OCI-LY7 (cell line): ENCODE measurements around the gene TPST2. TPM values are rescaled to one million over a fixed set of nuclear protein-coding genes. Genes with fewer than 3 reads are reported as not detected.

ENCODE experiments used
- BruUV-seq: library from RNA; stranded (reverse); fragments of 400-500 nt; replicated peaks from 2 replicates; lab custom pipeline; 2021; lab: Mats Ljungman, UMichigan
- CTCF ChIA-PET: fragments of 300-600 bp; sonication (Branson Sonifier 250); formaldehyde crosslinking; loops from one replicate; lab custom pipeline; 2022; ENCODE audit warnings: antibody characterized with exemption; ENCODE audit not compliant: unreplicated experiment; lab: Charles Lee
- POLR2A ChIA-PET: fragments of 300-600 bp; sonication (Branson Sonifier 250); formaldehyde crosslinking; loops from one replicate; lab custom pipeline; 2022; ENCODE audit warnings: antibody characterized with exemption; lab: Charles Lee
- DNase-seq: peaks from one replicate; pipeline ENCODE4 v3.0.0-alpha.2; 2015; ENCODE audit warnings: low spot score
- H2AFZ ChIP-seq: fragments of 200-600 bp; sonication (generic), shearing (Covaris generic); 2 replicates; pipeline ENCODE4 v1.6.1; 2014; ENCODE audit warnings: mild to moderate bottlenecking, antibody characterized with exemption, low read length, moderate library complexity
- H3K27ac ChIP-seq: fragments of 200-600 bp; sonication (generic); 2 replicates; pipeline ENCODE4 v1.5.1; 2014; ENCODE audit warnings: mixed run types, low read depth, mild to moderate bottlenecking, moderate library complexity, low read length, inconsistent platforms; ENCODE audit not compliant: poor library complexity, severe bottlenecking
- H3K36me3 ChIP-seq: fragments of 200-600 bp; sonication (generic); 2 replicates; pipeline ENCODE4 v1.6.1; 2014; ENCODE audit warnings: mild to moderate bottlenecking, antibody characterized with exemption, low read length, moderate library complexity, mixed read lengths; ENCODE audit not compliant: insufficient read depth
- H3K4me1 ChIP-seq: fragments of 200-600 bp; sonication (generic); 2 replicates; pipeline ENCODE4 v1.5.1; 2014; ENCODE audit warnings: mild to moderate bottlenecking, low read length; ENCODE audit not compliant: insufficient read depth, poor library complexity, severe bottlenecking
- H3K4me2 ChIP-seq: fragments of 200-600 bp; sonication (generic); 2 replicates; pipeline ENCODE4 v1.6.1; 2014; ENCODE audit warnings: mild to moderate bottlenecking, low read length
- H3K4me3 ChIP-seq: fragments of 200-600 bp; sonication (generic); 2 replicates; pipeline ENCODE4 v1.5.1; 2014; ENCODE audit warnings: mild to moderate bottlenecking, low read depth, low read length; ENCODE audit not compliant: poor library complexity, severe bottlenecking
- H3K79me2 ChIP-seq: fragments of 200-600 bp; sonication (generic); 2 replicates; pipeline ENCODE4 v1.6.1; 2016; ENCODE audit warnings: low read depth, mild to moderate bottlenecking, low read length, moderate library complexity, mixed read lengths; ENCODE audit not compliant: insufficient read depth
- H3K9me2 ChIP-seq: fragments of 200-600 bp; sonication (generic); 2 replicates; pipeline ENCODE4 v1.6.1; 2016; ENCODE audit warnings: mild to moderate bottlenecking, low read length, mixed read lengths; ENCODE audit not compliant: insufficient read depth
- H3K9me3 ChIP-seq: fragments of 200-600 bp; sonication (generic); 2 replicates; pipeline ENCODE4 v1.6.1; 2014; ENCODE audit warnings: mild to moderate bottlenecking, mixed run types, low read length, mixed read lengths
- H4K20me1 ChIP-seq: fragments of 200-600 bp; sonication (generic); 2 replicates; pipeline ENCODE4 v1.6.1; 2014; ENCODE audit warnings: mild to moderate bottlenecking, antibody characterized with exemption, low read length, moderate library complexity, mixed read lengths; ENCODE audit not compliant: insufficient read depth
- CTCF ChIP-seq: fragments of 200-600 bp; sonication (generic); conservative IDR thresholded peaks from 2 replicates; pipeline ENCODE4 v1.5.1; 2014; ENCODE audit warnings: mild to moderate bottlenecking, antibody characterized with exemption, low read length, moderate library complexity, mixed read lengths
- EZH2phosphoT487 ChIP-seq: fragments of 200-600 bp; sonication (generic); IDR thresholded peaks from 2 replicates; pipeline ENCODE4 v1.6.1; 2018; ENCODE audit warnings: low read depth, borderline replicate concordance, mild to moderate bottlenecking, mixed run types, antibody characterized with exemption, low read length, moderate library complexity, mixed read lengths
- intact Hi-C: fragments of 100-400 bp; cut with micrococcal nuclease; formaldehyde crosslinking; loops from one replicate; pipeline ENCODE4 v1.10.0; 2022; ENCODE audit not compliant: unreplicated experiment
- total RNA-seq, 2 experiments: library from RNA; depleted of rRNA in 1 of 2; stranded (reverse); fragments of >200 nt in 1 of 2; shearing (Covaris generic) in 1 of 2; gene quantifications; 2 replicates each; pipeline ENCODE4 v1.2.3, GENCODE V29; 2014 to 2022

TPST2 gene
- total RNA-seq, 2 experiments from 2014 or later, result 12.5 to 19.1 TPM

DNA sequence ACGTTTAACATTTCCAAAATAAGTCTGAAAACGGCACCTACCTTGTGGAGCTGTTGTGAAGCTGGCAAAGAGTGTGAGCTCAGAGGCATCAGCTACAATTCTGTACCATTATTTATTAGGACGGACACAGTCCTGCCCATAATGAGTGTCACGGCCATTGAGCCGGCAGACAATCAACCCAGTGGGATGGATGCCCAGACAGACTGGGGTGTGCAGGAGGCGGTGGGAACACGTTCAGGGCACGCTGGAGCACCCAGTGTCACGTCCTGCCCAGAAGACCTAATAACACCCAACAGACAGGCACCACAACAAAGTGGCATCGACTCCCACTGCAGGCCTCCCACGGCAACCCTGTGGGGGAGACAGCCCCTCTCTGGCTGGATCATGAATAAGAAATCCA is 34.5 kb downstream of the TPST2 start:
- no peaks in the 10 kb centered on the region for H3K9me2 ChIP-seq
- TF ChIP-seq EZH2phosphoT487, result no peak
- no peak for TF ChIP-seq CTCF
- no peak overlapping the region for H3K27ac ChIP-seq
- H3K4me2 ChIP-seq, result peak overlapping the region; percentile 7; the same call in 1 of the 2 replicates
- no peak overlapping the region for H2AFZ ChIP-seq
- H3K4me3 ChIP-seq, result no peak overlapping the region
- no peak for DNase-seq
- no peaks in the 10 kb centered on the region for H3K79me2 ChIP-seq
- H3K36me3 ChIP-seq, result no peaks in the 10 kb centered on the region
- intact Hi-C loops, result no loop called here
- no peaks in the 10 kb centered on the region for H3K9me3 ChIP-seq
- POLR2A ChIA-PET, result interaction anchor here (0.6 to 1.9 kb wide), 3 partner anchors 12 to 52 kb away, joined by 3 to 11 read pairs (median 5); no protein-coding TSS in a partner anchor
- CTCF ChIA-PET, result no interaction called here
- no peaks in the 10 kb centered on the region for H4K20me1 ChIP-seq
- H3K4me1 ChIP-seq, result peaks cover 34% of the 10 kb centered on the region
- no TSS peak for BruUV-seq

DNA sequence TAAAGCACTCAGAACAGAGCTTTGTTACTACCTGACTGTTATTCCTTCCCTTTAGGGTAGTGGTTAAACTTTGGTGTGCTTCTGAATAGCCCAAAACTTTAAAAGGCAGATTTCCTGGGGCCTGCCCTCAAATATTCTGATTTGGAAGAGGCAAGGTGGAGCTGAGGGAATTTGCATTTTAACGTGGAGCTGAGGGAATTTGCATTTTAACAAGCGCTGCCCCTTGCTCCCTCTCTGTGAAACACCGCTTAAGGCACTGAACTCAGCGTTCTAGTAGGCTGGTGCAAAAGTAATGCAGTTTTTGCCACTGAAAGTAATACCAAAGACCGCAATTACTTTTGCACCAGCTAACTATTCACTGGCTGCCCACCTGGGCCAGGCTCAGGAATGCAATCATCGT is 35.0 kb downstream of the TPST2 start:
- ChIA-PET CTCF (no interaction called here), POLR2A (interaction anchor here (0.9 to 1.9 kb wide), 2 partner anchors 12 to 19 kb away, joined by 5 to 11 read pairs; no protein-coding TSS in a partner anchor)
- no peaks in the 10 kb centered on the region for H3K9me3 ChIP-seq
- intact Hi-C loops, result no loop called here
- no peaks in the 10 kb centered on the region for H3K9me2 ChIP-seq
- TF ChIP-seq EZH2phosphoT487 (no peak), CTCF (no peak)
- no peaks in the 10 kb centered on the region for H4K20me1 ChIP-seq
- H3K36me3 ChIP-seq, result no peaks in the 10 kb centered on the region
- peak; percentile 20 for DNase-seq
- no TSS peak for BruUV-seq
- H3K4me1 ChIP-seq, result peaks cover 34% of the 10 kb centered on the region
- no peak overlapping the region for H3K4me3 ChIP-seq
- no peak overlapping the region for H2AFZ ChIP-seq
- no peaks in the 10 kb centered on the region for H3K79me2 ChIP-seq
- H3K4me2 ChIP-seq, result peak overlapping the region; percentile 7; the same call in 1 of the 2 replicates
- no peak overlapping the region for H3K27ac ChIP-seq

DNA sequence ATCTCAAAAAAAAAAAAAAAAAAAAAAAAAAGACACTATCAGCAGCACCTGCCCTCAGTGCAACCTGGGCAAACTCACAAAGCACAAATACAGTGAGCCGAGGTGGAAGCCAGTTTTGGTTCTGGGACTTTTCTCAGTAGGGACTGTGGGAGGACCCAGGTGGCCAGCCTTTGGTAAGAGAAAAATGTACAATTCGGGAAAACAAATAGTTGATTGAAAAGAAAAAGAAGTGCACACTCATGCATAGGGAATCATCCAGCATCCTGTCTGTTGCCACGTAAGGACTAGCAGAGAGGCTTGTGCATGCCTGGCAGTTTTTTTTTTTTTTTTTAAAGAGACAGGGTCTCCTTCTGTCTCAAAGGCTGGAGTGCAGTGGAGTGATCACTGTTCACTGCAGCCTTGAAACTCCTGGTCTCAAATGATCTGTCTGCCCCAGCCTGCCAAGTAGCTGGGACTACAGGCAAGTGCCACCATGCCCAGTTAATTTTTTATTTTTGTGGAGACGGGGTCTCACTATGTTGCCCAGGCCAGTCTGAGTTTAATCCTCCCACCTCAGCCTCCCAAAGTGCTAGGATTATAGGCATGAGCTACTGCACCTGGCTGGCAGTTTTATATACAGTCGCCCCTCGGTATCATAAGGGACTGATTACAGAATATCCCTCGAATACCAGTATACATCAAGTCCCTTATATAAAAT is 36.7 kb downstream of the TPST2 start:
- POLR2A ChIA-PET, result interaction anchor here (0.6 to 0.7 kb wide), 3 partner anchors 14 to 24 kb away, joined by 3 read pairs; no protein-coding TSS in a partner anchor
- Histone ChIP-seq H3K9me2 (no peaks in the 10 kb centered on the region), H3K4me3 (peak overlapping the region; percentile 35), H3K4me1 (peaks cover 34% of the 10 kb centered on the region), H2AFZ (no peak overlapping the region), H3K4me2 (peak overlapping the region; percentile 67), H3K79me2 (no peaks in the 10 kb centered on the region), H3K36me3 (no peaks in the 10 kb centered on the region), H3K9me3 (no peaks in the 10 kb centered on the region), H4K20me1 (no peaks in the 10 kb centered on the region), H3K27ac (no peak overlapping the region)
- TF ChIP-seq CTCF (no peak), EZH2phosphoT487 (no peak)
- intact Hi-C loops, result no loop called here
- CTCF ChIA-PET, result no interaction called here
- BruUV-seq, result no TSS peak
- peak; percentile 34 for DNase-seq
